Fibroblast of skin of left quadriceps (primary cell): ENCODE measurements around the gene OR2T2.
"Not testable (repeated sequence)": the region's sequence is repeated elsewhere in the genome, so short reads cannot be mapped to it uniquely, and the experiment has no call there.

Experiments used
- DNase-seq, 2 experiments: peaks; one replicate each; pipeline ENCODE4 v3.0.0-alpha.2; 2013; ENCODE audit warnings: low read depth in 2 of 2

The OR2T2 gene

DNA sequence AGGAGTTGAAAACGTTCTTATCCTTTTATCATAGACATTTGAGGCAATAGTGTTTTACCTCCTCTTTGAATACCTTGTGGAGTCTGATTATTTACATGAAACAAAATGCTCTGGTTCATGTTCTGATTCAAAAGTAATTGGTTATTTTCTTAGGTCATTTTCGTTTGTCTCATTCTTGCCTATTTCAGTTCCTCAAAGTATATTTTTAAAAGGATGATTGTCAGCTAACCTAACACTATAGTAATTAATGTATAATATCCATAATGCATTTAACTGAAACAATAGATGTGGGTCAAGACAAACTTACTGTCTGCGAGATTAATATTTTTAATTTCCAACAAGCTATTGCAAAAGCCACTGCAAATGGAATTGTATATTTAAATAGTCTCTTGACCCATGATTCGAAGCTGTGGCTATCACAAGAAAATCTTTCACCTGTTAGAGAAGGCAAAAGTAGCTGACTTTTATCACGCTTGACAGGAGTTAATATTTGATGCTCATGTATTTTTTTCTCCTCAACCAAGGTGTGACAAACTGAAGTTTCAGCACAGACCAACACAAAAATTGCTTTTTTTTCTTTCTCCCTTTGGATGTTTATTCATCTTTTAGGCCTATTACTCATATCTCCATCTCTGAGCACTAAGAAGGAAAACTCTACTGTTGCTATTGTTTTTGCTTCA is 5.2 kb downstream of the OR2T2 start:
- DNase-seq, result not testable (repeated sequence)

DNA sequence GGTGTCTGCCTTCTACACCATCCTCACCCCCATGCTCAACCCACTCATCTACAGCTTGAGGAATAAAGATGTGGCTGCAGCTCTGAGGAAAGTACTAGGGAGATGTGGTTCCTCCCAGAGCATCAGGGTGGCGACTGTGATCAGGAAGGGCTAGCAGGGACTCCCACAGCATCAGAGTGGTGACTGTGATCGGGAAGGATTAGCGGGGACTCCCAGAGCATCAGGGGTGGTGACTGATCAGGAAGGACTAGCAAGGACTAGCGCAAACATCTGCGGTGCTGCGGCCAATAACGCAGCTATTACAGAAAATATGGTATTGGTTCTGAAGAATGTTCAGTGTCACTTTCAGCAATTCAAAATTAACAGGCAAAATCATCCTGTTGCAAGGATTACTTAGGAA is 8.2 kb downstream of the OR2T2 start:
- DNase-seq, result not testable (repeated sequence)

DNA sequence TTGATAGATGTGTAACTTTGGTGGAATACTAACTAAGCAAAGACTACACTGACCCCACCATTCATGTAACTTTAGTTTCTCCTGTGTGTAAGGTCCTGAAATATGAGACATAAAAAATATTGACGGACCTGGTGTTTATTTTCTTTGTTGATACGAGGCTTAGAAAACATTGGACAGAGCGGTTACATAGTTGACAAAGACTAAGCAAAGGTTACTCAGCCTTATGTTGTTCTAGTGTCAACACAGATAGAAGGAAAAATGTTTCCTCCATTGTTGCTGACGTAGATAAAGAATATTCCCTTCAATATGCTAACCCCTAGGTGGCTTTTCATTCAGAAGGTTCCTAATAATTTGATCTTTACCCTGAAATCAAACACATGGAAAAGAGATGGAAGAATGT is 9.6 kb downstream of the OR2T2 start:
- DNase-seq, result not testable (repeated sequence)

DNA sequence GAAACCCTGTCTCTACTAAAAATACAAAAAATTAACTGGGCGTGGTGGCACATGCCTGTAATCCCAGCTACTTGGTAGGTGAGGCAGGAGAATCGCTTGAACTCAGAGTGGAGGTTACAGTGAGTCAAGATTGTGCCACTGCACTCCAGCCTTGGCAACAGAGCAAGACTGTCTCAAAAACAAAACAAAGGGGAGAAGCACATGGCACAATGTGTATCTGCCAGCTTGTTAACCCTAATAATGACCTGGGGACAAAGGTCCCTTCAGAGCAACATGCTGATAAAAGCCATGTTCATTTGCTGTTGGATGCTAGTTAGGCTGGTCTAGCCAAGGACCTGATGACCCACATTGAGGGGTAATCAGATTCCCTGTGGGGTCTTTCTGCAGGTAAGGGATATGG is 11.2 kb downstream of the OR2T2 start:
- not testable (repeated sequence) for DNase-seq

DNA sequence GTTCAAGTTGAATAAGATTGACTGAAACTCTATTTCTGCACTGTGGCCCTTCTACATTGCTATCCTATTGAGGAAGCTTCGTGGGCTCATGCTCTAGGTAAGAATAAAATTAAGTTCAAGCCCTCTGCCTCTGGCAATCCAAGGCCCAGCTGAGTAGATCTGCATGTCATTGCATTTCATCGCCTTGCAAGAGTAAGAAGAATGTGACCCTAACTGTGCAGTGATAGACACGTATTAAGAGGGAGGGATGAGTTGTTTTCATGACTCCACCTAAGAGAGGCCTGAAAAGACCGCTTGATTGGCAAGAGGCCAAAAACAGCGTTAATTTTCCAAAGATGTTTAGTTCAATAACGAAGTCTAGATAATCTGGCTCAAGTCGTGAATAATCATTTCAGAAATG is 13.7 kb downstream of the OR2T2 start:
- DNase-seq, result not testable (repeated sequence)

DNA sequence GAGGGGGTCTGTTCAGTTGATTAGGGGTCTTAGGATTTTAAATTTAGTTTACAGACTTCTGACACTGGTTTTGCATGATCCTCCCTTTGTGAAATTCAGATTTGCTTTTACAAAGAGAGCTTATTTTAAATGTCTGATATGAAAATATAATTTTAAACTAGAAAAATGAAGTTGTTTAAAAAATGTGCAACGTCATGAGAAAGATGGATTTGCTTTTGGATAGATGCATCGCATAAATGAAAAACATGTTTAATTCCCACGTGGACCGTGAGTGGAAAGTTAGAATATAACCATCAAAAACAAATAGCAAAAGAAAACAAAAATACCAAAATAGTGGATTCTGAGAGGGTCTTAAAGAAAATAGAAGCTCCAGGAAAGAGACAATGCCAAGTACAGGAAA is 25.7 kb downstream of the OR2T2 start:
- no peak for DNase-seq

DNA sequence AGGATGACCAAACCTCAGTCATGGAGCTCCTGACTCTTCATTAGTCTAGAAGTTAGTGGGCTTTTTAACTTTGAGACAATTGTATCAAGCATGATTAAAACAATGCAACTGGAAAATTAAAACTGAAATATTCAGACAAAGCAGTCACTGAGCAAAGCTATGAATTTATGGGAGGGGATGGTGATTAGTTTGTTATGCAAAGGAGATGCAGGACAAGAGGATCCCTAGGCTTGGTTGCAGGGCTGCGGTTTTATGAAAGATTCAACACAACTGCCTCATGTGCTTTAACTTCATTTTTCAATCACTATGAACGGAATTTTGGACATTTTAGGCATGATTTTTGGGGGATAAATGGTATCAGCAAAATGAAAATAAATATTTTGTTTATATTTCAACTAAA is 26.7 kb downstream of the OR2T2 start:
- DNase-seq, result not testable (repeated sequence)

DNA sequence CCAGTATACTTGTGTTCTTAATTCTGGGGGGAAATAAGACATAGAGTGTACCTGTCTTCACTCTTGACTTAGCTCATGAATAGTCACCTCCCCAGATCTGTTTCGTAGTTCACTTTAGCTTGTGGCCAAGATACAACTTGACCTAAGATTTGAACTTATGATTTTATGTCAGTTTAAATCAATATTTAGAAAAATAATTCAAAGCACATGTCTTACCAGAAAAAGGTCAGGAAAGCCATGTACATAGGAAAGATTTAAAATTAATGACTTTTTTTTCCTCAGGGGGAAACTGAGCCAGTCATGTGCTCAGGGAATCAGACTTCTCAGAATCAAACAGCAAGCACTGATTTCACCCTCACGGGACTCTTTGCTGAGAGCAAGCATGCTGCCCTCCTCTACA is 27.6 kb downstream of the OR2T2 start, which contains the start of gene OR2T3:
TSS of gene OR2T3 (plus strand) at position 301 of the 400 bp plus-strand sequence. CDS start at position 301, 0 bp downstream.
- not testable (repeated sequence) for DNase-seq

DNA sequence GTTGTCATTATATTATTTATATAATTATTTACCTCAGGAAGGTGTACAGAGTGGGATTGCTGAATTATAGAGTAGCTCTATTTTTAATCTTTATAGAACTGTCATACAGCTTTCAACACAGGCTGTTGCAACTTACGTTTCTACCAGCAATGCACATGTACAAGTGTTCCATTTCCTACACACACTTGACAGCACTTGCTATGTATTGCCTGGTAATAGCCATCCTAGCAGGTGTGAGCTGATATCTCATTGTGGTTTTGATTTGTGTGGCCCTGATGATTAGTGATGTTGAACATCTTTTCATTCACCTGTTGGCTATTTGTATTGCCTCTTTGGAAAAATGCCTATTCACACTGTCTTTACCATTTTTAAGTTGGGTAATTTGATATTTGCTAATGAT is 30.2 kb downstream of the OR2T2 start:
- DNase-seq, result not testable (repeated sequence)

DNA sequence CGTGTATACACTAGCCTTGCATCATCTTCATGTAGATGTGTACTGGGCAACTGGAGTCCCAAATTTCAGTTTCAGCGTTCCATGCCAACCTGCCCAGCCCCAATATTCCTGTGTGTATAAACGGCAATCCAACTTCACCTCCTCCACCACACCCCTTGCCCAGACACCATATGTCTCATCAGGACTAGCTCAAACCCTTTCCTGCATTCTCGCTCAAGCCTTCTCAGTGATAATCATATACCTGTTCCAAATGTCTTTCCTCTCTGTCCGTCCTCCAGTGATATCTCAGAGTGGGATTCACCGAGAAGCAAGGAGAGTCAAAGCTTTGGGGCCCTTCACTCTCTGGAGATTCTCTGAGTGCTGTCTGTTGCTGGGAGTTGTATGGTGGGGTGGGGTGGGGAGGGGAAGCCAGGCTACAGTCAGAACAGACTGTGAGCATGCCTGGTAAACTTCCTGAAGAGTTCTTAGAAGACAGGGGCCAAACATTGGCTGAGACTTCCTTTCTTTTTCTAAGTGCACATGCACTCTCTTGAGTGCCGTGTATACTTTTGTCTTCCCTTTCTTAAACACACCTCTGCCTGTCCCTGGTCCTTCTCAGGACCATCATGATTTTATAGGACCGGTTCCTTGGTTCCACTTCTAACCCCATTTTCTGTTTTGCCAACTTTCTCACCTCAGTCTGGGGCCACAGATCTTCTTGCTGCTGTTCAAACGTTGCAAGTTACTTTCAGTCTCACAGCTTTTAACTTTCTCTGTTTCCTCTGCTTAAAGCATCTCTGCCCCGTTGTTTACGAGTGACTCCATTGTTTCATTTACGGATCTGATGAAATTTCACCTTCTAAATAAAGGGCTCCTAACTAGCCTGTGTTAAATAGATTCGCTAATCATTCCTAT is 36.5 kb downstream of the OR2T2 start:
- DNase-seq, result not testable (repeated sequence)

DNA sequence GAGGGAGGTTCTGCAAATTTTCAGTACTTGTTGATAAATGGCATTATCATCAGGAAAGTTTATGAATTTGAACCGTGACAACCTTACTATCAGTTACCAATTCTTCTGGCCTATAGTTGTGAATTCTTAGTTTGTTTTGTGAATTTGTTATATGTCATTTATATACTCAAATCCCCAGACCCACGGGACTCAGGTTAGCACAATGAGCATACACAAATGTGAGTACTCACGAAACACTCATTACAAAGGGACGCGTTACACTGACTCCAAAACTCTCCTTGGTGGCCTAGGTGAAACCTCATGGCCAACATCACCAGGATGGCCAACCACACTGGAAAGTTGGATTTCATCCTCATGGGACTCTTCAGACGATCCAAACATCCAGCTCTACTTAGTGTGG is 42.9 kb downstream of the OR2T2 start, which contains the start of gene OR2T5:
TSS of gene OR2T5 (plus strand) at position 301 of the 400 bp plus-strand sequence. CDS start at position 301, 0 bp downstream.
- DNase-seq, result not testable (repeated sequence)

DNA sequence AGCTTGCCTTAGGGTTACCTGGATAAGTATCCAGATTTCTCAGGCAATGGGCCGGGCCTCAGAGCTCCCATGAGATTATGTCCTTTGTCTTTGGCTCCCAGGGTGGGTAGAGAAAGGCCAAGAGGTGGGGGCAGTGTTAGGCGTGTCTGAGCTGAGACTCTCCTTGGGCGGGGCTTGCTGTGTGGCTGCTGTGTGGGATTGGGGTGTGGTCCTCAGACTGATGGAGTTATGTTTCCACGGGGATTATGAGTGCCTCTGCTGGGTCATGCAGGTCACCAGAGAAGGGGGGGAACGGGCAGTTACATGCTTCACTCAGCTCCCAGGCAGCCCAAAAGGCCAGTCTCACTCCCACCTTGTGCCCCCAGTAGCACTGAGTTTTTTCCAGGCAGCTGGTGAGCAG is 51.2 kb downstream of the OR2T2 start:
- DNase-seq, result not testable (repeated sequence)

DNA sequence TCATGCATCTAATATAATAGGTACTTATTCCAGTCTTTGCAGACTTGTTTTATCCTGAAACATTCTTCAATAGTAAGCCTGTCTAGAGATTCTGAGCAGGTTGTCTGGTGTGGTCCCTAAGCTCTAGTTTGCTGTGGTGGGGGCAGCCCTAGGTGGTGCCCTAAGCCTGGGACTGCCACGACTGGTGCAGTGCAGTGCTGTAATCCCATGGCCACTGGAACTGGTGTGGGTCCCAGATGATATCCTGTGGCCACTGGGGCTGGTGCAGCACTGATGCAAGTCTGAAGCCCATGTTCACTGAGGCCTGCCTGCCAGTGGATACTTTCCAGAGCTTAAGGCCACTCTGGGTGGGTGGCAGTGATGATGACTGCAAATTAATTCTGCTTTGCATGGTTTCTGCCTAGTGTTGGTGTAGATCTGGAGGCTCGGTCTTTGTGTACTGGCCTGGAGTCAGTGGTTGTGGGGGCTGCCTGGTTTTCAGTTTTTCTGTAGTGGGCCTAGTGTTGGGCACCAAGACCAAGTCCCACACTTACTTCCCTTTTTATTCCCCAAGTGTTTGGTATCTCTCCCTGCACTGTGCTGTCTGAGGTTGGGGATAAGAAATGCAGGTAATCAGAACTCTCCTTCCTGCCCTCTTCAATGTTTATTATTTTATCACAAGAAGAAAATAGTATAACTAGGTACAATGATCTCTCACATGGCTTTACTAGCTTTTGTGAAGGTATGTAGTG is 55.0 kb downstream of the OR2T2 start:
- not testable (repeated sequence) for DNase-seq
